Mesendoderm (in vitro differentiated cells): Measurements from ENCODE around the gene EPSTI1. TPM values are rescaled to one million over a fixed set of nuclear protein-coding genes. Genes with fewer than 3 reads are reported as not detected.
A peak's percentile ranks its signal among the peaks of the same experiment; 100 is the strongest.
"Not testable (repeated sequence)": the region's sequence is repeated elsewhere in the genome, so short reads cannot be mapped to it uniquely, and the experiment has no call there.

Experiments
- DNase-seq: peaks from one replicate; pipeline ENCODE4 v3.0.0; 2013
- H2AK5ac ChIP-seq: 2 replicates; pipeline ENCODE4 v1.6.1; 2013; ENCODE audit warnings: low read length, inconsistent platforms
- H2BK120ac ChIP-seq: 2 replicates; pipeline ENCODE4 v1.6.1; 2013; ENCODE audit warnings: low read depth, mild to moderate bottlenecking, low read length, moderate library complexity, mixed read lengths
- H2BK15ac ChIP-seq: replicated peaks from 2 replicates; pipeline ENCODE4 v1.6.1; 2013; ENCODE audit warnings: low read depth, mild to moderate bottlenecking, moderate library complexity
- H2BK5ac ChIP-seq: 2 replicates; pipeline ENCODE4 v1.6.1; 2013; ENCODE audit warnings: low read length, inconsistent platforms
- H3K18ac ChIP-seq: 2 replicates; pipeline ENCODE4 v1.6.1; 2013; ENCODE audit warnings: mild to moderate bottlenecking, low read length, mixed read lengths
- H3K23ac ChIP-seq: one replicate; pipeline ENCODE4 v1.6.1; 2013; ENCODE audit warnings: low read length
- H3K27ac ChIP-seq: 2 replicates; pipeline ENCODE4 v1.5.1; 2013; ENCODE audit warnings: low read depth, mild to moderate bottlenecking, inconsistent platforms, low read length, moderate library complexity
- H3K27me3 ChIP-seq: 2 replicates; pipeline ENCODE4 v1.6.1; 2013; ENCODE audit warnings: low read length, control low read depth, mild to moderate bottlenecking, inconsistent platforms; ENCODE audit not compliant: insufficient read depth, poor library complexity
- H3K36me3 ChIP-seq: 2 replicates; pipeline ENCODE4 v1.6.1; 2013; ENCODE audit warnings: low read length, inconsistent platforms; ENCODE audit not compliant: control insufficient read depth, insufficient read depth
- H3K4ac ChIP-seq: one replicate; pipeline ENCODE4 v1.6.1; 2013; ENCODE audit warnings: low read depth, mild to moderate bottlenecking, low read length, moderate library complexity
- H3K4me1 ChIP-seq: 2 replicates; pipeline ENCODE4 v1.6.1; 2013; ENCODE audit warnings: low read depth, low read length, inconsistent platforms; ENCODE audit not compliant: control insufficient read depth
- H3K4me2 ChIP-seq: 2 replicates; pipeline ENCODE4 v1.6.1; 2013; ENCODE audit warnings: low read length
- H3K4me3 ChIP-seq: 2 replicates; pipeline ENCODE4 v1.5.1; 2013; ENCODE audit warnings: mild to moderate bottlenecking, low read length
- H3K56ac ChIP-seq: one replicate; pipeline ENCODE4 v1.6.1; 2013; ENCODE audit warnings: low read length
- H3K79me1 ChIP-seq: 2 replicates; pipeline ENCODE4 v1.6.1; 2013; ENCODE audit warnings: low read length, inconsistent platforms
- H3K79me2 ChIP-seq: 2 replicates; pipeline ENCODE4 v1.6.1; 2013; ENCODE audit warnings: mild to moderate bottlenecking, low read length; ENCODE audit not compliant: control insufficient read depth, insufficient read depth
- H3K9ac ChIP-seq: 2 replicates; pipeline ENCODE4 v1.6.1; 2013; ENCODE audit warnings: low read length, inconsistent platforms
- H4K5ac ChIP-seq: one replicate; pipeline ENCODE4 v1.6.1; 2013; ENCODE audit warnings: low read length
- H4K8ac ChIP-seq: one replicate; pipeline ENCODE4 v1.6.1; 2013; ENCODE audit warnings: low read depth, mild to moderate bottlenecking, control low read depth, low read length, moderate library complexity
- whole genome bisulfite sequencing: extraction: QIAGEN DNeasy Blood & Tissue Kit; methylation state at CpG from one replicate; pipeline ENCODE4 v1.1.7; 2013; ENCODE audit warnings: low lambda C conversion rate, missing lambda C conversion rate; ENCODE audit not compliant: insufficient coverage; ENCODE audit errors: extremely low coverage; 5-methylcytosine and 5-hydroxymethylcytosine counted together
- polyA plus RNA-seq, 2 experiments: library from polyadenylated mRNA; stranded (reverse); fragments of 200-250 nt; gene quantifications; one replicate each; pipeline ENCODE4 v1.2.3, GENCODE V29; 2013

Gene EPSTI1, protein sequence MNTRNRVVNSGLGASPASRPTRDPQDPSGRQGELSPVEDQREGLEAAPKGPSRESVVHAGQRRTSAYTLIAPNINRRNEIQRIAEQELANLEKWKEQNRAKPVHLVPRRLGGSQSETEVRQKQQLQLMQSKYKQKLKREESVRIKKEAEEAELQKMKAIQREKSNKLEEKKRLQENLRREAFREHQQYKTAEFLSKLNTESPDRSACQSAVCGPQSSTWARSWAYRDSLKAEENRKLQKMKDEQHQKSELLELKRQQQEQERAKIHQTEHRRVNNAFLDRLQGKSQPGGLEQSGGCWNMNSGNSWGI
- 1.8 TPM for polyA plus RNA-seq (2013, experiment 1 of 2)
- polyA plus RNA-seq (2013, experiment 2 of 2), result 2.0 TPM

DNA sequence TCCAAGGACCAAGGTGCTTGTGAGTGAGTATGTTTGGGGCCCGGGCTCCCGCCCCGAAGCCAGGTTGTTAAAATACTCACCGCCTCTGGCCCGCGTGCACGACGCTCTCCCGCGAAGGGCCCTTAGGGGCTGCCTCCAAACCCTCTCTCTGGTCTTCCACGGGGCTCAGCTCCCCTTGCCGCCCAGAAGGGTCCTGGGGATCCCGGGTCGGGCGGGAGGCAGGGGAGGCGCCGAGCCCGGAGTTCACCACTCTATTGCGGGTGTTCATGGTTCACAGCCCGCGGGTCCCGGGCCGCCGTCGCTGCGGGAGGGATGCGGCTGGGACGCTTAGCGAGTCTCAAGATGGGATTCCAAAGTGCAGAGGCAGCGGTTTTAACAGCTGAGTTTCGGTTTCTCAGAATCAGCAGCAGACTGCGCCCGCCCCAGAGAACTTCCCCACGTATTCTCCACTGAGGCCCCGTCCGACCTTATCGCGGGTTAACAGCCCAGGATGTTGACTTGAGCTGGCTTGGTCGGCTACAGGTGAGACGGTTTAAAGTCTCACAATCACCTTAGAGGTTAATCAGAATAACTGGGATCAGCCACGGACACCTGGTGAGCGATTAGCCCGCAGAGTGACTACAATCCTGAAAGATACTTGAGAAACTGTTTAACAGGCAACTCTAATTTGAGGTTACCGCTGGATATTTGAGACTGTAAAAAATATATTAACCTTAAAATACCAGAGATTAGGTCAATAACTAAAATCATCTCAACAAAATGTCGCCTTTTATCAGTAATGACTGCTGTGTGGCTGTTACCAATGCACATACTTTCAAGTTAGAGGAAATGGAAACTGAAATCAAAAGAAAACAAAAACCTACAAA, at the start of gene EPSTI1:
Gene EPSTI1, minus strand, starts transcription at position 344 of the 866 bp plus-strand sequence. Its CDS starts 76 bp downstream, at position 268.
- Histone ChIP-seq H3K56ac (peak within 1 kb of the TSS; percentile 85), H3K27ac (peak within 1 kb of the TSS; percentile 97), H3K79me1 (no peaks in the 10 kb centered on the region), H3K79me2 (no peaks in the 10 kb centered on the region), H3K18ac (peak within 1 kb of the TSS; percentile 100), H4K8ac (peak within 1 kb of the TSS; percentile 7), H3K9ac (peak within 1 kb of the TSS; percentile 80), H3K4me3 (peak within 1 kb of the TSS; percentile 6), H2BK120ac (peak within 1 kb of the TSS; percentile 100), H3K27me3 (no peaks in the 10 kb centered on the region), H3K36me3 (no peaks in the 10 kb centered on the region), H2AK5ac (no peak within 1 kb of the TSS), H2BK5ac (peak within 1 kb of the TSS; percentile 62), H3K23ac (peak within 1 kb of the TSS; percentile 76), H2BK15ac (peak within 1 kb of the TSS; percentile 99), H3K4me2 (peak within 1 kb of the TSS; percentile 66), H4K5ac (no peak within 1 kb of the TSS), H3K4ac (peak within 1 kb of the TSS; percentile 100), H3K4me1 (peaks cover 6% of the 10 kb centered on the region)
- WGBS, result no CpG with 5 or more reads among the region's 45 CpGs
- DNase-seq, result peak; percentile 90

DNA sequence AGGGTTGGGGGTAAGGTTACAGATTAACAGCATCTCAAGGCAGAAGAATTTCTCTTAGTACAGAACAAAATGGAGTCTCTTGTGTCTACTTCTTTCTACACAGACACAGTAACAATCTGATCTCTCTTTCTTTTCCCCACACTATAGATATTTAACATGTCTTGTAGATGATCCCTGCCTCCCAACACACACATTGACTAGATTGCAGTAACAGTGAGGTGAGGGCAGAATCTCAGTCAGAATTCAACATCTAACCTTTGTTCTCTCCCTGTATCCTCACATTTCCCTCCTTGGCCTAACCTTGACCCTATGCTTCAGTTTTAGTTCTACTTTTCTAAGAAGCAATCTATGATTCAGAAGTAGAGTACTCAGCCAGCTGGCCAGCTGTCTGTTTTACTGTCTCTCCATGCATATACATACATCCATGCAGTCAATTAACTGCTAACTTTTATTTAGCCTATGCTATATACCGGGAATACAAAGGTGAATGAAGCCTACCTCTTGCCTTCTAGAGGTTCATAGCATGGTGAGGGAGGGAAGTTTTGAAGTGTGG, 49.4 kb upstream of the EPSTI1 start:
- no peak overlapping the region for H2BK120ac ChIP-seq
- no peak overlapping the region for H3K27ac ChIP-seq
- no peak overlapping the region for H4K5ac ChIP-seq
- no peaks in the 10 kb centered on the region for H3K79me1 ChIP-seq
- no peak for DNase-seq
- H4K8ac ChIP-seq, result no peak overlapping the region
- no peak overlapping the region for H2BK5ac ChIP-seq
- H3K9ac ChIP-seq, result no peak overlapping the region
- WGBS, result no CpG with 5 or more reads among the region's 1 CpG
- H3K27me3 ChIP-seq, result no peaks in the 10 kb centered on the region
- no peak overlapping the region for H3K18ac ChIP-seq
- H3K4me1 ChIP-seq, result peaks cover 1% of the 10 kb centered on the region
- H3K79me2 ChIP-seq, result no peaks in the 10 kb centered on the region
- H3K36me3 ChIP-seq, result no peaks in the 10 kb centered on the region
- H3K56ac ChIP-seq, result no peak overlapping the region
- no peak overlapping the region for H3K4me3 ChIP-seq
- H3K23ac ChIP-seq, result no peak overlapping the region
- no peak overlapping the region for H3K4me2 ChIP-seq
- H2AK5ac ChIP-seq, result no peak overlapping the region
- no peak overlapping the region for H2BK15ac ChIP-seq
- H3K4ac ChIP-seq, result no peak overlapping the region

DNA sequence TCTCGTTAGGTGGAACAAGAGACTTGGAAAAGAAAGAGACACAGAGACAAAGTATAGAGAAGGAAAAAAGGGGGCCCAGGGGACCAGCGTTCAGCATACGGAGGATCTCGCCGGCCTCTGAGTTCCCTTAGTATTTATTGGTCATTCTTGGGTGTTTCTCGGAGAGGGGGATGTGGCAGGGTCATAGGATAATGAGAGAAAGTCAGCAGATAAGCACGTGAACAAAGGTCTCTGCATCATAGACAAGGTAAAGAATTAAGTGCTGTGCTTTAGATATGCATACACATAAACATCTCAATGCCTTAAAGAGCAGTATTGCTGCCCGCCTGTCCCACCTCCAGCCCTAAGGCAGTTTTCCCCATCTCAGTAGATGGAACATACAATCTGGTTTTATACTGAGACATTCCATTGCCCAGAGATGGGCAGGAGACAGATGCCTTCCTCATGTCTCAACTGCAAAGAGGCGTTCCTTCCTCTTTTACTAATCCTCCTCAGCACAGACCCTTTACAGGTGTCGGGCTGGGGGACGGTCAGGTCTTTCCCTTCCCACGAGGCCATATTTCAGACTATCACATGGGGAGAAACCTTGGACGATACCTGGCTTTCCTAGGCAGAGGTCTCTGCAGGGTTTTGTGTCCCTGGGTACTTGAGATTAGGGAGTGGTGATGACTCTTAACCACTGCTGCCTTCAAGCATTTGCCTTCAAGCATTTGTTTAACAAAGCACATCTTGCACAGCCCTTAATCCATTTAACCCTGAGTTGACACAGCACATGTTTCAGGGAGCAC, 48.7 kb upstream of the EPSTI1 start:
- H3K36me3 ChIP-seq, H3K4ac ChIP-seq, H3K4me2 ChIP-seq, H3K23ac ChIP-seq, H3K4me3 ChIP-seq, H4K5ac ChIP-seq, H2BK5ac ChIP-seq, H3K18ac ChIP-seq, H3K56ac ChIP-seq, H3K79me1 ChIP-seq, H3K4me1 ChIP-seq, H3K27me3 ChIP-seq, H4K8ac ChIP-seq, H3K27ac ChIP-seq, H2BK120ac ChIP-seq, H2BK15ac ChIP-seq, H3K9ac ChIP-seq, H3K79me2 ChIP-seq, H2AK5ac ChIP-seq: not testable (repeated sequence)
- no CpG with 5 or more reads among the region's 13 CpGs for WGBS
- peak; percentile 32 for DNase-seq

DNA sequence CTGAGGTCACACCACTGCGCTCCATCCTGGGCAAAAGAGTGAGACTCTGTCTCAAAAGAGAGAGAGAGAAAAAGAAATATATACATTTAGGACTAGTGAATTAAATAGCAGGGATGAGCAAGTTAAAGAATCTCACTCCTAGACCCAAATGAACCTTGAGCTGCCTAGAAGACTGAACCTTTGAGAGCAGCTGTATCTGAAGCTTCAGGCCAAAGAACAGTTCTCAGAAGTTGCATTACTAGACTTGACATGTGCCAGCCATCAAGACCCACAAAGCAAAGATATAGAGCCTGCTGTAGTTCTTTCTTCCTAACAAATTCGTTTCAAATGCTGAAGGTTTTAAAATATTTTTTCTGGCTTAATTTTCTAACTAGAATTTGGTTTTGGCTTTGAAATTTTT, 47.9 kb upstream of the EPSTI1 start:
- H3K79me1 ChIP-seq, result no peaks in the 10 kb centered on the region
- no peaks in the 10 kb centered on the region for H3K27me3 ChIP-seq
- no peak overlapping the region for H4K8ac ChIP-seq
- H2AK5ac ChIP-seq, result no peak overlapping the region
- no peaks in the 10 kb centered on the region for H3K36me3 ChIP-seq
- no peak overlapping the region for H2BK5ac ChIP-seq
- no peak for DNase-seq
- no peak overlapping the region for H2BK120ac ChIP-seq
- no CpG with 5 or more reads among the region's 2 CpGs for WGBS
- no peak overlapping the region for H3K4ac ChIP-seq
- H3K79me2 ChIP-seq, result no peaks in the 10 kb centered on the region
- H3K9ac ChIP-seq, result no peak overlapping the region
- no peak overlapping the region for H3K18ac ChIP-seq
- peaks cover 3% of the 10 kb centered on the region for H3K4me1 ChIP-seq
- H3K56ac ChIP-seq, result no peak overlapping the region
- H3K4me3 ChIP-seq, result no peak overlapping the region
- no peak overlapping the region for H3K23ac ChIP-seq
- H2BK15ac ChIP-seq, result no peak overlapping the region
- no peak overlapping the region for H4K5ac ChIP-seq
- H3K4me2 ChIP-seq, result no peak overlapping the region
- H3K27ac ChIP-seq, result no peak overlapping the region

DNA sequence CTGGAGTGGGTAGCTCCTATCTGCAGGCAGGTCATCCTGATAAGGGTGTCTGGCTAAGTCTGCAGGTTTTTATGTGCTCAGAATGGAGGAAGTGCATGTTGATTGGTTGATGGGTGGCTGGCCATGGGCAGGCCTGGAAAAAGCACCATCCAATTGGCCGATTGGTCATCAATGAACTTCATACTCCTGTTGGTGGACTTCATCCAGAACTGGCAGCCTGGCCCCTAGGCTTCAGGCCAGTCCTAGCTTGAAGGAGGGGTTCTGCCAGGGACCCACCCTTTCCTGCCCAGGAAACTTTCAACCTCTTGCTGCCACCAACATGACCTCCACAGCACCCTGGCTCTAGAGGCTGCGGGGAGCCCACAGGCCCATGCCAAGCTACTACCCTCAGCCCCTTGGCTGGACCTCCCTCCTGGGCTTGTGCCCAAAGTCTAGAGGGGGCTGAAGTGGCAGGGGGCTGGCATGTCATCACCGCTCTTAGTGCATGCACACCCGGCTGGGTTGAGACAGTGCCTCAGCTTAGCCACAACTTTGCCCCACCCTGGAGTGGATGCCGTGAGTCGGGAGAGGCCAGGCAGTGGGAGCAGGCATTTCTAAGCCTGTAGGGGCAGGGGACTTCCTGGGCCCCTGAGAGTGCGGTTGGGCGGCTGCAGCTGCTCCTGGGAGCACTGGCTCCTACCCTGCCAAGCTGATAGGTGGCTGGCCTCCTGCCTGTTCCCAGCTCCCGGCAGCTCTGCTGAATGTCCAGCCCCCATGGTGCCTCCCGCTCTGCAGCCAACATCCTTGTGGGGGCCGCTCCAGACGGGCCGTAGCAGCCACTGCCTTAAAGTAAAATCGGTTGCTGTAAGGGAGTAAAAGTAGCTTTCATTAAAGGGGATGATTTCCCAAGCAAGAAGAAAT, 44.6 kb upstream of the EPSTI1 start:
- Histone ChIP-seq H4K8ac (no peak overlapping the region), H3K4me3 (no peak overlapping the region), H3K36me3 (no peaks in the 10 kb centered on the region), H3K4me1 (peaks cover 3% of the 10 kb centered on the region), H3K4ac (no peak overlapping the region), H3K79me1 (no peaks in the 10 kb centered on the region), H2AK5ac (no peak overlapping the region), H2BK15ac (no peak overlapping the region), H2BK120ac (no peak overlapping the region), H3K27ac (no peak overlapping the region), H3K79me2 (no peaks in the 10 kb centered on the region), H3K27me3 (no peaks in the 10 kb centered on the region), H3K23ac (no peak overlapping the region), H4K5ac (no peak overlapping the region), H3K56ac (peak overlapping the region; percentile 30), H3K4me2 (no peak overlapping the region), H2BK5ac (no peak overlapping the region), H3K18ac (no peak overlapping the region), H3K9ac (no peak overlapping the region)
- peak; percentile 35 for DNase-seq
- WGBS, result no CpG with 5 or more reads among the region's 14 CpGs
